ENCODE results near the gene EPHA2. TPM values are rescaled to one million over a fixed set of nuclear protein-coding genes. Genes with fewer than 3 reads are reported as not detected.

Gene EPHA2
- total RNA-seq, 1 donor from 2014 or later = 211 TPM

DNA sequence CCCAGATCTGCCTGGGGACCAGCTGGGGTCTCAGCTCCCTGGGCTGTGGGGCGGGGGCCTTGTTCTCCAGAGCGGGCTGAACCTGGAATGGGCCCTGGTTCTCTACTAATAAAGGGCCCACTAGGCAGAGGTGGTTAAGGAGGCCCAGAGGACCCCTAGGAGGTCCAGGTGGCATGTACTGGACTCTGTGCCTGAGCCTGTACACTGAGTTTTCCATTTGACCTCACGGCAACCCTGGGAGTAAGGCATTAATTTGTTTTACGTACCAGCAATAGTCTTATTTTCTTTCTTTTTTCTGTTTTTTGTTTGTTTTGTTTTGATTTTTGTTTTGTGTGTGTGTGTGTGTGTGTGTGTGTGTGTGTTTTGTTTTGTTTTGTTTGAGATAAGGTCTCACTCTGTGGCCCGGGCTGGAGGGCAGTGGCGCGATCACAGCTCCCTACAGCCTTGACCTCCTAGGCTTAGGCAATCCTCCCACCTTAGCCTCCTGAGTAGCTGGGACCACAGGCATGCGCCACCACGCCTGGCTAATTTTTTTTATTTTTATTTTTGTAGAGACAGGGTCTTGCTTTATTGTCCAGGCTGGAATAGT, 62.9 kb downstream of the EPHA2 start:
- TF ChIP-seq, protein P1, sequence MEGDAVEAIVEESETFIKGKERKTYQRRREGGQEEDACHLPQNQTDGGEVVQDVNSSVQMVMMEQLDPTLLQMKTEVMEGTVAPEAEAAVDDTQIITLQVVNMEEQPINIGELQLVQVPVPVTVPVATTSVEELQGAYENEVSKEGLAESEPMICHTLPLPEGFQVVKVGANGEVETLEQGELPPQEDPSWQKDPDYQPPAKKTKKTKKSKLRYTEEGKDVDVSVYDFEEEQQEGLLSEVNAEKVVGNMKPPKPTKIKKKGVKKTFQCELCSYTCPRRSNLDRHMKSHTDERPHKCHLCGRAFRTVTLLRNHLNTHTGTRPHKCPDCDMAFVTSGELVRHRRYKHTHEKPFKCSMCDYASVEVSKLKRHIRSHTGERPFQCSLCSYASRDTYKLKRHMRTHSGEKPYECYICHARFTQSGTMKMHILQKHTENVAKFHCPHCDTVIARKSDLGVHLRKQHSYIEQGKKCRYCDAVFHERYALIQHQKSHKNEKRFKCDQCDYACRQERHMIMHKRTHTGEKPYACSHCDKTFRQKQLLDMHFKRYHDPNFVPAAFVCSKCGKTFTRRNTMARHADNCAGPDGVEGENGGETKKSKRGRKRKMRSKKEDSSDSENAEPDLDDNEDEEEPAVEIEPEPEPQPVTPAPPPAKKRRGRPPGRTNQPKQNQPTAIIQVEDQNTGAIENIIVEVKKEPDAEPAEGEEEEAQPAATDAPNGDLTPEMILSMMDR (IDR thresholded peaks at IDR 0.05; ENCODE audit: insufficient read depth, low read length, poor library complexity, severe bottlenecking) = no peak
- H3K4me3 ChIP-seq (ENCODE audit: low read depth, low read length) = no peak overlapping the region
- H3K36me3 ChIP-seq (ENCODE audit: control insufficient read depth, insufficient read depth, low read length) = no peaks in the 10 kb centered on the region
- H3K27me3 ChIP-seq (ENCODE audit: control insufficient read depth, insufficient read depth, low read length) = peaks cover 5% of the 10 kb centered on the region
- no peak for DNase-seq (ENCODE audit: low read depth)

DNA sequence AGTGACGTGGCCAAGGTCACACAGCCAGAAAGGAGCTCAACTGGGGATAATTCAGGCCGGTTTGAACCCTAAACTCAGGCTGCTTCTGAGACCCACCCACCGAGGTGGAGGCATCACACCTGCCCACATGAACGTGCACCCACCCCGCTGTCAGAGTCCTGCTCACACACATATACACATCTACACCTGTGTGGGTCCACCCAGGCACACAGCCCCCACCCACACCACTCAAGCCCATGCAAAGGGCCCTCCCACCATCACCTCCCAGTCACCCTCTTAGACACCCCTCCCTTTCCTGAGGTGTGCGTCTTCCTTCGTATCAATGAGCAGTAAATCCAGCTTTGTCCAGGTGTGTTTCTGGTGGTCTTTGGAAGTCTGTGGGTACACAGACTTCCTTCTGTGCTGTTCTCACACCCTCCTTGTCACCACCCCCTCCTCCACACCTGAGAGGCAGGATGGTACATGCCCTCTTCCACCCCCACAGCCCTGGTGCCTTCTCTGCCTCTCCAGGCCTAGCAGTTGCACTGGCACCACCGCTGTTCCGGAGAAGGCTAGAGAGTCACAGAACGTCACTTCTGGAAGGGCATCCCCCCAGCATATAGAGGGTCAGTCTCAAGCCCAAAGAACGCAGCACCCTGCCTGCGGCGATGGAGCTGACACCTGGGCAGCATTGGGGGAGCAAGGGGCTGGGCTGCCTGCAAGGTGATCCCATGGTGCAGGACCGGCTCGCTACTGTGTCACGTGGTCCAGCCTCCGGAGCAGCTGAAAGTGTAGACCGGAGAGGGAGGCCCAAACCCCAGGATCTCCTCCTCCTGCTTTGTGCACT, 63.6 kb downstream of the EPHA2 start:
- TF ChIP-seq, protein P1 (IDR thresholded peaks at IDR 0.05; ENCODE audit: insufficient read depth, low read length, poor library complexity, severe bottlenecking) = no peak
- H3K36me3 ChIP-seq (ENCODE audit: control insufficient read depth, insufficient read depth, low read length) = no peaks in the 10 kb centered on the region
- H3K27me3 ChIP-seq (ENCODE audit: control insufficient read depth, insufficient read depth, low read length) = peaks cover 5% of the 10 kb centered on the region
- H3K4me3 ChIP-seq (ENCODE audit: low read depth, low read length) = no peak overlapping the region
- no peak for DNase-seq (ENCODE audit: low read depth)

DNA sequence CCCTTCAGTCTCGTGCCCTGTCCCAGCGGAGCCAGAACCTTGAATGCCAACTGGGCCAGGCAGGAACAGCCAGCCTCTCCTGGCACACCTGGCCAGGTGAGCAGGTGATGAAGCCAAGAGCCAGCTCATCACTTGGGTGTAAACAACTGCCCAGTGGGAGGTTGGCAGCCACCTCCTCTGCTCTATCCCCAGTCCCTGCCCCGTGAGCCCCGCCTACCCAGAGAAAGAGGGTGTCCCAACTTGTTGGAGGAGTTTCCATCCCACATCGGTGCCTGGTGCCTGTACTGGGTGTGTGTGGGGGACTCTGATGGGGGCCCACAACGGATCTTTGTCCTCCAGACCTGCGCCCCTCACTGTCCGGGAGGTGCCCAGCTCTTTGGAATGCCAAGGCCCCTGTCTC, 64.6 kb downstream of the EPHA2 start:
- TF ChIP-seq, protein P1 (IDR thresholded peaks at IDR 0.05; ENCODE audit: insufficient read depth, low read length, poor library complexity, severe bottlenecking) = no peak
- peaks cover 4% of the 10 kb centered on the region for H3K27me3 ChIP-seq (ENCODE audit: control insufficient read depth, insufficient read depth, low read length)
- no peak for DNase-seq (ENCODE audit: low read depth)
- H3K36me3 ChIP-seq (ENCODE audit: control insufficient read depth, insufficient read depth, low read length) = no peaks in the 10 kb centered on the region
- H3K4me3 ChIP-seq (ENCODE audit: low read depth, low read length) = no peak overlapping the region

DNA sequence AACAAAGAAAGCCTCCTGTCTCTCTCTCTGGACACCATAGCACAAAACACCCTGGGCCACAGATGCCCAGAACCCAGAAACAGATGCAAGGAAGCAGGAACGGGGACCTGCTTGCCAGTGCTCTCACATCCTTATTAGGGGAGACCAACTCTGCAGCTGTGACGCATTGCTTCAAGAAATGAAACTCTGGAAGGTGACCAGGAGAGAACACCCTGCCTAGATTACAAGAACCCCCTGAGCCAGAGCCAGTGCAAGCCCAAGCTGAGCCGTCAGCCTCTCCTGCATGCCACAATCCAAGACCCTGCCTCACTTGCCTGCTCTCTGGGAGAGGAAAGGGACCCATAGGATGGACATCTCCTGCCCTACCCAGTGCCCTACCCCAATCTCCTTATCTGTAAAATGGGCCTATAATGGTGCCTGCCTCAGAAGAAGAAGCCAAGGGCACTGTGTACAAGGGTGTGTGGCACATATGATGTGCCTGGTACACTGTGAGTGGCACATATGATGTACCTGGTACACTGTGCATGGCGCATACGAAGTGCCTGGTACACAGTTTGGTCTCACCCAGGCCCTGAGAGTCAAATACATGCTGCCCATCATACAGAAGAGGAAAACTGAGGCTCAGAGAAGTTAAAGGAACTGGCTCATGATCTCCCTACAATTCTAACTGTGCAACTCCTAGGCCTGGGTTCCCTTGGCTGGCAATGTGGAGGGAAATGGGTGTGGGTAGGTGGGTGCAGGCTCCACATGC, 65.6 kb downstream of the EPHA2 start:
- H3K27me3 ChIP-seq (ENCODE audit: control insufficient read depth, insufficient read depth, low read length) = no peaks in the 10 kb centered on the region
- TF ChIP-seq, protein P1 (IDR thresholded peaks at IDR 0.05; ENCODE audit: insufficient read depth, low read length, poor library complexity, severe bottlenecking) = no peak
- no peak overlapping the region for H3K4me3 ChIP-seq (ENCODE audit: low read depth, low read length)
- H3K36me3 ChIP-seq (ENCODE audit: control insufficient read depth, insufficient read depth, low read length) = no peaks in the 10 kb centered on the region
- no peak for DNase-seq (ENCODE audit: low read depth)

DNA sequence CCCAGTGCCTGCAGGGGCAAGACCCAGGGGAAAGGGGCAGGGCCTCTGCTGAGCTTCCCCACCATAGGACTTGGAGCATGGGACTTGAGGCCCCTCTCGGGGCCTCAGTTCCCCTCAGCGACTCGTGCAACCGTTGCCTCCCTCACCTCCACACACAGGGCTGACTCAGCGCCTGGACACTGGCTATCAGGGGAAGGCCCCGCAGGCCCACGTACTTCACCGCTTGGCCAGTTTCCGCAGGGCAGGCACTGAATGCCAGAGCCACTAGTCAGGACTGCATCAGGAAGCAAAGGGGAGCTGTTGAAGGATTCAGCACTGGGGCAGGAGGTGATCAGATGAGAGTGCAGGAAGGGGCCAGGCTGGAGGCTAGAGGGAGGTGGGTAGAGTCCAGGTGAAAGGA, 66.9 kb downstream of the EPHA2 start:
- Histone ChIP-seq H3K36me3 (ENCODE audit: control insufficient read depth, insufficient read depth, low read length) (no peaks in the 10 kb centered on the region), H3K4me3 (ENCODE audit: low read depth, low read length) (no peak overlapping the region), H3K27me3 (ENCODE audit: control insufficient read depth, insufficient read depth, low read length) (no peaks in the 10 kb centered on the region)
- peak; percentile 69 for DNase-seq (ENCODE audit: low read depth)
- TF ChIP-seq, protein P1 (IDR thresholded peaks at IDR 0.05; ENCODE audit: insufficient read depth, low read length, poor library complexity, severe bottlenecking) = no peak
